GM21723 (cell line): ENCODE results near the gene ARCN1.

Experiments
- ATAC-seq: cut with Tn5 transposase; IDR thresholded peaks from one replicate; pipeline ENCODE4 v1.9.1; 2021; ENCODE audit warnings: mild to moderate bottlenecking, moderate library complexity; ENCODE audit not compliant: unreplicated experiment

Gene ARCN1

DNA sequence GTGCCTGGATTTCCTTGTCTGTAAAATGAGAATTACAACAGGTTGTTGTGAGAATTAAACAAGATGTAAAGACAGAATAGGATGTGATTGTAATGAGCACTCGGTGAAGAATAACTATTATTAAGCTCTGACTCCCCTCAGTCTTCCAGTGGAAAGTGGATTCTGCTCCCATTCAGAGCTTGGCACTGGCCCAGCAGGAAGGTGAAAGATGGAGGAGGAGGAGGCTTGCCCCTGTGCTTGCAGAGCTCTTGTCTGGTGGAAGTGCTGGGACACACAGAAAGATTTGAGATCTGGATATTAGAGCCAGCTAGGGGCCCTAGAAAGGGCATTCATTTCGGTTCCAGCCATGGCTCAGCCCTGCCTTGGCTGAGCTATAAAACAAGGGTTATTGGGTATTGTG is 63.4 kb downstream of the ARCN1 start:
- ATAC-seq: no peak

DNA sequence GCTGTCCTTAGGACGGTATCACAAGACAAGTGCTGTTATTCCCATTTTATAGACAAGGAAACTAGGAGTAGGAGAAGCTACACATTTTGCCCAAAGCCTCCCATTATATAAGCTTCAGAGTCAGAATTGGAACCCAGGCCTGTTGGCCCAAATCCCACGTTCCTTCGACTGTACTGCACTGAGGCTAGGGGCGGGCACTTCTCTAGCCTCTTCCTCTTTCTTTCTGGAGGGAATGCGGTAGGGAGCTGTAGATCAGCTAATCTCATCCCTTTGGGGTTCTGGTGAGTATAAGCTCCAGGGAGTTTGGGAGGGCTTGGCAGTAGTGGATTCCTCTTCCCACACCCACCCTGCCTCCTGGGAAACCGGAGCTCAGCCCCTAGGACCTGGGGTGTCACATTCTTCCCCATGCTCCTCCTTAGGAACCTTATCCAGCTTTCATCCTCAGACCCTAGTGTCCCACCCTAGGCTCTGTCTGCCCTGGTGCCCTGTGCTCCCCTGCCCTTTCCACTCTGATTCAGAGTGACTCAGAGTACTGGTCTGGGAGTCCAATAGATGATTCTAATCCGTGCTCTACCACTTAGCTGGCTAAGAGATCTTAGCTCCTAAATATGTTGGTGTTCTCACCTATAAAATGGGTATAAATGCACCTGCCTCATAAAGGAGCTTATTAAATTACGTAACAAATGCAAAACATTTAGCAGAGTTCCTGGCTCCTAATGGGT is 64.5 kb downstream of the ARCN1 start:
- ATAC-seq: no peak

DNA sequence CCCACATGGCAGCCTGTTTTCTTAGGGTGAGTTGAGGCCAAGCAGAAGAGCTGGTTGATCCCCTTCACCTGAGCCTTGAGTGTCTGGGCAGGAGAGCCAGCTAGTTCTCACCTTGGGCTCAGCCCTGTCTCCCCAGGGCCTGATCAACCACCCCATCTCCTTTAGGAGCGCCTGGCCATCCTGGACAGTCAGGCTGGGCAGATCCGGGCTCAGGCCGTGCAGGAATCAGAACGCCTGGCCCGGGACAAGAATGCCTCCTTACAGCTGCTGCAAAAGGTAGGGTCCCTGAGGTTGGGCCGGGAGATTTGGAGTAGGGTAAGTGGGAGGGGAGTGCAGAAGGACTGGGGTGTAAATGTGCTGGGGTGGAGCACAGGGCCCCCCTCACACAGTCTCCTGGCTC is 66.5 kb downstream of the ARCN1 start:
- ATAC-seq: no peak

DNA sequence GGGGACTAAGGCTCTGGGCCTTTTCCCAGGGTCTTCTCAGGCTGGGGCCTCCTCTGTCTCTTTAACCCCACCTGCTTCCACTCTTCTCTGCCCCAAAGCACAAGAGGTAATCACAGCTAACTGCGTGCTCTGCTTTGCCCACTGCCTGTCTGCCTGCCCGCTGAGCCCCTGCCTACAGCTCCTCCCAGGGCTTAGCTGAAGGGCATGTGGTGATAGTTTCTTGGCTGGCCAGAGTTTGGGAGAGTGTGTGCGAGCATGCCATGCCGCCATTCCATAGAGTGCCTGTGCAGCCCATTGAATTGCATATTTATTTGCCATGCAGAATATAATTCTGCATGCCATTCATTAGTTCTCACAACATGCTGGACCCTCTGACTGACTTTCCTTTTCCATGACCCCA is 67.7 kb downstream of the ARCN1 start:
- ATAC-seq: no peak

DNA sequence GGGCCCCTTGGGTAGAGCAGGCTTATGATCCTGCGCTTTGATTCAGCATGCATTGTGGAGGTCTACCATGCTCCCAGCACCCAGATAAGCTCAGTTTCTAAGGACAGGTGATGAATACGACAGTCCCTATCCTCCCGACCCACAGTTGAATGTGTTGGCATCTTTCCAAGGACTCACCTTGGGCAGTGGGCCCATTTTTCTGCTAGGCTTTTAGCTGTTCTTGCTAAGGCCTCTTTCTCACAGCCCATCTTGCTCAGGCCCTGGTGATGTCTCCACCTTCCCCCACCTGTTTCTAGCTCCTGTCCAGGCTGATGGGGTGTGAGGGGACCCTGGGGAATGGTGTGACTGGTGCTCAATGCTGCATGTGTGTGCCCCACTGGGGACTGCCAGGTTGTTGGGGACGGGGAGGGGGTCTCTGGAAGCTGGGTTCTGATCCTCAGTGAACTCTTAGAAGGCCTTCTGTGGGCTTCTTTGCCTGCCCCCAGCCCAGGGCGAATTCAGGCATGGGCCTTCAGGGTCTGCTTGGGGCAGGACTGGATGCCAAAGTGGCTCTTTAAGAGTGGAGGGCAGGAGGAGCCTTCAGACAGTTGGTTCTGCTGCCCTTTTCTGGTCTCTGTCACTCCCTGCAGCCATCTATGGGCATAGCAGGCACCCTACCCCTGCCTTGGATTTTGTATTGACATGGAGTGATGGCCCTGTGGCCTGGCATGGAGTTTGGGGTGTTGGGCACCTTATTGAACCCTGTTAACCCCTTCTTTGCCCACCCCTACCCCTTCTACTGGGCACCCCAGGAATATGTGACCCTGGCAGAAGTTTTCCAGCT is 68.3 kb downstream of the ARCN1 start:
- no peak for ATAC-seq

DNA sequence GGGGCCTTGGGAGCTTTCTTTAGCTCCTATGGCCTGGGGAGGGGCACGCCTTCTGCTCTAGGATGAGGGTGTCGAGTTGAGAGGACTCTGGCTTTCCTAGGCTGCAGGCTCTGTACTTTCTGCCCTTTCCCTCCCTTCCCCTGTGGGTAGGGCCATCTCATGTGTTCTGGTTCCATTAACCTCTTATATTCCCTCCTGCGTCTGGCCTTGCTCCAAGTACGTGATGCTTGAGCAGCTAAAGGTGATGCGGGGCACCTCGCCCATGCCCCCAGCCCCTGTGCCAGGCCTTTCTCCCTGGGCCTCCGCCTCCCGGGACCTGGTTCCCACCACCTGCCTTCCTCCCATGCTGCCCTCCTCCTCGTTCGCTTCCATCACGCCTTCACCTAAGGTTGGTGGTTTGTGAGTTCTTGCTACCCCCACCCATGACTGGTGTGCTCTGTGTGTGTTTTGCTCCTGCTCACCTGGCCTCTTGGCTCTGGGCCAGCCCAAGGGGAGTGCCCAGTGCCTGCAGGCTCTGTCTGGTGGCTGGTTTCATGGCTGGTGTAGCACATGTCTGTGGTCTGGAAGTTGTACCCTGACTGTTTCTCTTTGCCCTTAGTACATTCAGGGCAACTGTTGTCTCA is 69.3 kb downstream of the ARCN1 start:
- no peak for ATAC-seq

DNA sequence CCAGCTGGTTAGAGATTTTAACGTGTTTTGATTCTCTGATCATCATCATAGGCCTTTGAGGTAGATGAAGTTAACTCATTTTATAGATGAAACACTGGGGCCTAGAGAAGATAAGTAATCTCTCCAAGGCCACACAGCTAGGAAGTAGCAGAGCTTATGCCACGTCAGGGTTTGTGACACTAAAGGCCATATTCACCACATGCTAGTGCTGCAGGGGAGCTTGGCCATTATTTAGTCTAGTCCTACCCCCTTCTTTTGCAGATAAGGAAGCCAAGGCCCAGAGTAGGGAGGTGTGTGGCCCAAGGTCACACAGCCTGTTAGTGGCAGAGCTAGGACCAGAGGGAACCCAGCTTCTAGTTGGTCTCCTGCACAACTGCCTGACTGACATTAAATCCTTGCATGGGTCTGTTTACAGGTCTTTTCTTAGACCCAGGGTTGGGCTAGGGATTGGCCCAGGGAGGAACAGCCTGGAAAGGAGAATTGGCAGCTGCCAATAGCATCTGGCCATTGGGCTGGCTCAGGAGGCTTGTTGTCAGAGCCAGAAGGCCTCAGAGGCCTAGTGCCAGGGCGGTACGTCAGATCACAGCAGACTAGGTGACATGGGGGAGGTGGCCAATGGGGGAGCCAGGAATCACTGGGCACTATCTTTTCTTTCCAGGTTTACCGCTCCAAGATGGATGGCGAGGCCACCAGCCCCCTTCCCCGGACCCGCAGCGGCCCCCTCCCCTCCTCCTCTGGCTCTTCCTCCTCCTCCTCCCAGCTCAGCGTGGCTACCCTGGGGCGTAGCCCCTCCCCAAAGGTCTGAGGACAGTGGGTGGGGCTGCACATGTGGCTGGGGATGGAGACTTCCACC is 71.2 kb downstream of the ARCN1 start:
- no peak for ATAC-seq

DNA sequence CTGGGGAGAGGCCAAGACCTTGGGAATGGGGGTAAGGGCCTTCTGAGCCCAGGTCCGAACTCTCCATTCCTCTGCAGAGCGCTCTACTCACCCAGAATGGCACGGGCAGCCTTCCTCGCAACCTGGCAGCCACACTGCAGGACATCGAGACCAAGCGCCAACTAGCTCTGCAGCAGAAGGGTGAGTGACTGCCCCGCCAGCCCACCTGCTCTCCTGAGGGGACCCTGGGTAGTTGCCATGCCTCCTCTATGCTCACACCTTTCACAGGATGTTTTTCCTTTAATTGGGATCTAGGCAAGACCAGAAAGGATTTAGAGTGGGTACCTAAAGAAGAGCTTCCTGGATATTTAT is 71.8 kb downstream of the ARCN1 start:
- ATAC-seq: no peak

DNA sequence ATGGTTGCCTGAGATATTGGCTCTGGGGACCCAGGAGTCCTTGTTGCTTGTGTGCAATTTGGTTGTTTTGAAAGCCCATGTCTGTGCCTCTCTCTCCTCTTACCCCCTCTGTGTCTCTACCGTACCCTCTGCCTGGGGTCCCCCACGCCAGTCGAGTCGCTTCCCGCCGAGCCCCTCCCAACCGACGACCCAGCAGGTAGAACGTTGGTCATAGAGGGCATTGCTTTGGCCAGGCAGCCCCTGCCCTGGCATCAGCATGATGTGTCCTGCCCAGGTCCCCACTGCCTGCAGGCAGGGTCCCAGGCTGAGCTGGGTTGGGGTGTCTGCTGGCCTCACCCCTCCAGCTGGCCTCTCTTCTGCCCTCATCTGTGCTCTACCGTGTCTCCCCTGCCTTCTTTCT is 72.3 kb downstream of the ARCN1 start:
- no peak for ATAC-seq

DNA sequence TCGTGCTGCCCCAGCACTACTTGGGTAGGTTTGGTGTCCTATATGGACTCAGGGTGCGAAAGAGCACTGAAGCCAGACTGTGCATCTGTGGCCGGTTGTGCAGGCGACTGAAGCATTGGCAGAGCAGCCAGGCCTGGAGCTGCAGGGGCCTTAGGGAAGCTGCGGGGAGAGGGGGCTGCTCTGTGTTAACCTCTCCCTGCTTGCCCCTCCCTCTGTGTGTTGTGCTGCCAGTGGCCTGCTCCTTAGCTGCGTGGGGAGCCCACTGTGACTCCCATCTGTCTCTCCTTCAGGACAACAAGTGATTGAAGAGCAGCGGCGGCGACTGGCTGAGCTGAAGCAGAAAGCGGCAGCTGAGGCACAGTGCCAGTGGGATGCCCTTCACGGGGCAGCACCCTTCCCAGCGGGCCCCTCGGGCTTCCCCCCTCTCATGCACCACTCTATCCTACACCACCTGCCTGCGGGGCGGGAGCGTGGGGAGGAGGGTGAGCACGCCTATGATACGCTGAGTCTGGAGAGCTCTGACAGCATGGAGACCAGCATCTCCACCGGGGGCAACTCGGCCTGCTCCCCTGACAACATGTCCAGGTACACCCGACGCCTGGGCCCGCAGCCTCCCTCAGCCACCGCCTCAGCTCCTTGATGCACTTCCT is 73.0 kb downstream of the ARCN1 start:
- ATAC-seq: no peak

DNA sequence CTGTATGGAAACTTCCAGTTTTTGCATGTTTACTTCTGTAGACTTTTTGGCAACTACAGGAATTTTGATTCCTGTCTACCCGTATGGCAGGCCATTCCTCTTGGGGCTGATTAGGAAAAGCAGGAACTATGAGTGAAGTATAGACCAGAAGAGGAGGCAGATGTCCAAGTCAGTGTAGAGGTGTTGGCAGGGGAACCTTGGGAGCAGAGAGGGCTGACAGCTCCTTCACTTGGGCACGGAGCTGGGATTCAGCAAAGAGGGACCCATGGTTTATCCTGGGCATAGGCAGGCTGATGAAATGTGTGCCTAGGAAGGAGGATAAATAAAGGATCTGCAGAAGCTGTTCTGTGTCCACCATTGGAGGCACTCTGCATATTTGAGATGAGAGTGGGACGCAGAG is 74.2 kb downstream of the ARCN1 start:
- ATAC-seq: no peak

DNA sequence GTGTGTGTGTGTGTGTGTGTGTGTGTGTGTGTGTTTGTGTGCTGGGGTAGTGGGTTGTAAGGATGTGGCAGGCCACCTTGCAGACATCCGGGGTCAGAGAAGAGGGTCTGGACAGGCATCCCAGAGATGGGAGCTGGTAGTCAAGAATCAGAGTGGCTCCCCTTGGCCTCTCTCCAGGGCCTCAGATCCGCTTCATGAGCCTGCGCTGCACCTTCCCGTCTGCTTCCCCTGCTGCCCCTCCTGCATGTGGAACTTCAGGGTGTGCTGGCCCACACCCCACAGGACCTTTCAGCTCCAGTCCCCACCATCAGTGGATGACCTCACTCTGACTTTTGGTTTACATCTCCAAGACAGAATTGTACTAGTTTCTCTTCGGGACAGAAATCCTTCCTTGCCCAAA is 76.1 kb downstream of the ARCN1 start:
- no peak for ATAC-seq

DNA sequence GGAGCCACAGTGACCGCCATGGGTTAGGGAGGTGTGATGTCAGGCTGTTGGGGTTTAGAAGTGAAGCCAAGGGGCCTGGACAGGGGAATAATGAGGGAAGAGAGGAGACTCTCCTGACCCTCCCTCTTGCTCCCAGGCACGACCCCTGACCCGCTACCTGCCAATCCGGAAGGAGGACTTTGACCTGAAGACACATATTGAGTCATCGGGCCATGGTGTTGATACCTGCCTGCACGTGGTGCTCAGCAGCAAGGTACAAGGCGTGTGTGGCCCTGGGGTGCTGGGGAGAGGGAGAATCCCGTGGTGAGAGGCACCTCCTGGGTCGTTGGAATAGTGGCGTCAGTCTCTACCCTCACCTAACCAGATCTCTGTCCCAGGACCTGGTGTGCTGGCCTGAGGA is 77.7 kb downstream of the ARCN1 start:
- ATAC-seq: no peak

DNA sequence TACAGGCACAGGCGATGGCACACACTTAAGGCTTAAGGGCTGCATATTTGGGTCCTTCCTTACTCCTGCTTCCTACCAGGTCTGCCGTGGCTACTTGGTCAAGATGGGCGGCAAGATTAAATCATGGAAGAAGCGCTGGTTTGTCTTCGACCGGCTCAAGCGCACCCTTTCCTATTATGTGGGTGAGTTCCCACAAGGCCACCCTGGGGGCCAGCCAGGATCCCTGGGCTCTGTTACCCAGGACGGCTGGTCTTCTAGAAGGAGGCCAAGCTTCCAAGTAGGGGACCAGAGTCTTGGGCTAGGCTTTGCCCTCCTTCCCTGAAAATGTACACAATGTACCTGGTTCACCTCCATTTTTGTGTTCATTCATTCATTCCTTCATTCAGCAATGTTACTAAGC is 78.2 kb downstream of the ARCN1 start:
- ATAC-seq: no peak

DNA sequence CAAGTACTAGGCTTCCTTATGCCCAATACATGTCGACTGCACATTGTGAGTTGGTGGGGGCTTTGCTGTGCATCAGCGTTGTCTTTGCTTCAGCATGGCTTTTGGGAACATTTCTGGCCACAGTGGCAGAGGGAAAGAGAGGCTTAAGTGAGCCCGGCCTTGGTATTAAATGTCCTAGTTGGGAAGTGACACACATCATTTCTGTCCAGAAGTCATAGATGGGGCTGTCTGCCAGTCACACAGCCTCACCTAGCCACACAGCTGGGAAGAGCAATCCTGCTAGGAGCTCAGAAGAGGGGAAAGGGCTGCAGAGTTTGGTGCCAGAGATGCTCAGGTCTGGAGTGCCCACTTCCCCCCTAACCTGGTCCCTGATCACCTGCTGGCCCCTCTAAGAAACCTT is 79.6 kb downstream of the ARCN1 start:
- no peak for ATAC-seq
